Smooth muscle cell (in vitro differentiated cells): ENCODE results near the gene ADGRG1. TPM values are rescaled to one million over a fixed set of nuclear protein-coding genes. Genes with fewer than 3 reads are reported as not detected.

Experiments used
- DNase-seq: peaks from one replicate; lab custom pipeline; 2025; ENCODE audit not compliant: unreplicated experiment; lab: John Stamatoyannopoulos, UW
- H2AFZ ChIP-seq: fragments of 200-600 bp; sonication (generic); 2 replicates; pipeline ENCODE4 v1.6.0; 2016; ENCODE audit warnings: antibody characterized with exemption, low read depth, mild to moderate bottlenecking
- H3F3A ChIP-seq: fragments of 200-600 bp; sonication (generic); 2 replicates; pipeline ENCODE4 v1.6.0; 2017; ENCODE audit warnings: antibody characterized with exemption, low read depth
- H3K27ac ChIP-seq: fragments of 200-600 bp; sonication (generic); 2 replicates; pipeline ENCODE4 v1.5.1; 2016; ENCODE audit warnings: low read depth, mild to moderate bottlenecking
- H3K27me3 ChIP-seq: fragments of 200-600 bp; sonication (generic); 2 replicates; pipeline ENCODE4 v1.6.1; 2016; ENCODE audit warnings: low read depth, mild to moderate bottlenecking
- H3K36me3 ChIP-seq: fragments of 200-600 bp; sonication (generic); 2 replicates; pipeline ENCODE4 v1.5.1; 2016; ENCODE audit warnings: low read depth
- H3K4me1 ChIP-seq: fragments of 200-600 bp; sonication (generic); 2 replicates; pipeline ENCODE4 v1.5.1; 2016; ENCODE audit warnings: low read depth
- H3K4me2 ChIP-seq: fragments of 200-600 bp; sonication (generic); 2 replicates; pipeline ENCODE4 v1.6.0; 2016; ENCODE audit warnings: mild to moderate bottlenecking
- H3K4me3 ChIP-seq: fragments of 200-600 bp; sonication (generic); 2 replicates; pipeline ENCODE4 v1.5.1; 2016; ENCODE audit warnings: mild to moderate bottlenecking
- H3K79me2 ChIP-seq: fragments of 200-600 bp; sonication (generic); 2 replicates; pipeline ENCODE4 v1.6.0; 2016; ENCODE audit warnings: low read depth, mild to moderate bottlenecking
- H3K9ac ChIP-seq: fragments of 200-600 bp; sonication (generic); 2 replicates; pipeline ENCODE4 v1.6.0; 2016; ENCODE audit warnings: low read depth
- H3K9me3 ChIP-seq: fragments of 200-600 bp; sonication (generic); replicated peaks from 2 replicates; pipeline ENCODE4 v1.5.1; 2016; ENCODE audit warnings: low read depth
- H4K20me1 ChIP-seq: fragments of 200-600 bp; sonication (generic); 2 replicates; pipeline ENCODE4 v1.6.0; 2016; ENCODE audit warnings: low read depth
- WGBS: methylation state at CpG from one replicate; pipeline ENCODE4 v1.1.7; 2016; ENCODE audit warnings: low lambda C conversion rate; 5-methylcytosine and 5-hydroxymethylcytosine counted together
- polyA plus RNA-seq: library from polyadenylated mRNA; unstranded; fragments of >200 nt; fragmentation: Nextera tagmentation; extraction: Ambion mirVana; gene quantifications from 2 replicates; pipeline ENCODE4 v1.2.1, GENCODE V29; 2016
- total RNA-seq: library from RNA; depleted of rRNA; stranded (reverse); fragments of >200 nt; gene quantifications from 2 replicates; pipeline ENCODE4 v1.2.3, GENCODE V29; 2014
- TF ChIP-seq, protein P1 (sequence below): fragments of 200-600 bp; sonication (generic); IDR thresholded peaks from 2 replicates; pipeline ENCODE4 v1.5.1; 2017; ENCODE audit warnings: borderline replicate concordance, mild to moderate bottlenecking, antibody characterized with exemption; ENCODE audit not compliant: insufficient read depth, poor library complexity, severe bottlenecking

Gene ADGRG1
- total and polyA plus RNA-seq, 2 experiments from 2014 or later, result 15.3 to 32.0 TPM

DNA sequence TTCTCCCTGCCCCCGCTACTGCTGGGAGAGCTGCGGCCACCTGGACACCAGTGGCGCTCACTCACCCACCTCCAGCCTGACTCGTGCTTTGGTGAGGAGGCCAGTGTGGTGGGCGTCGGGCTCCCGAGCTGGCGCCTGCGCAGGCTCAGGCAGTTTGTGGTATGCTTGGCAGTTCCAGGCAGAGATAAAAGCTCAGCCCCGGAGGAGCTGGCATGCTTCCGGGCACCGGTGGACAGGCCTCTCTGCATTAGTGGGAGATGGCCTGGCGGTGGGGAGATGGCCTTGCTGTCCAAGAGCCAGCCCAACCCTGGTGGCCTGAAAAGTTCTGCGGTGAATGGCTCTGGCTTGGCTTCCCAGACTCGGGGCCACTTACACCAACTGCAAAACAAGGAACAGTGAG, 4.1 kb downstream of the ADGRG1 start:
- no peaks in the 10 kb centered on the region for H3F3A ChIP-seq
- WGBS, result 84% methylated on average over 15 of the region's 15 CpGs
- H3K4me1 ChIP-seq, result peaks cover 16% of the 10 kb centered on the region
- no peak overlapping the region for H2AFZ ChIP-seq
- H3K9ac ChIP-seq, result no peak overlapping the region
- peaks cover 50% of the 10 kb centered on the region for H4K20me1 ChIP-seq
- H3K4me3 ChIP-seq, result no peak overlapping the region
- H3K9me3 ChIP-seq, result no peaks in the 10 kb centered on the region
- H3K27me3 ChIP-seq, result no peaks in the 10 kb centered on the region
- TF ChIP-seq, protein P1, sequence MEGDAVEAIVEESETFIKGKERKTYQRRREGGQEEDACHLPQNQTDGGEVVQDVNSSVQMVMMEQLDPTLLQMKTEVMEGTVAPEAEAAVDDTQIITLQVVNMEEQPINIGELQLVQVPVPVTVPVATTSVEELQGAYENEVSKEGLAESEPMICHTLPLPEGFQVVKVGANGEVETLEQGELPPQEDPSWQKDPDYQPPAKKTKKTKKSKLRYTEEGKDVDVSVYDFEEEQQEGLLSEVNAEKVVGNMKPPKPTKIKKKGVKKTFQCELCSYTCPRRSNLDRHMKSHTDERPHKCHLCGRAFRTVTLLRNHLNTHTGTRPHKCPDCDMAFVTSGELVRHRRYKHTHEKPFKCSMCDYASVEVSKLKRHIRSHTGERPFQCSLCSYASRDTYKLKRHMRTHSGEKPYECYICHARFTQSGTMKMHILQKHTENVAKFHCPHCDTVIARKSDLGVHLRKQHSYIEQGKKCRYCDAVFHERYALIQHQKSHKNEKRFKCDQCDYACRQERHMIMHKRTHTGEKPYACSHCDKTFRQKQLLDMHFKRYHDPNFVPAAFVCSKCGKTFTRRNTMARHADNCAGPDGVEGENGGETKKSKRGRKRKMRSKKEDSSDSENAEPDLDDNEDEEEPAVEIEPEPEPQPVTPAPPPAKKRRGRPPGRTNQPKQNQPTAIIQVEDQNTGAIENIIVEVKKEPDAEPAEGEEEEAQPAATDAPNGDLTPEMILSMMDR, result no peak
- H3K4me2 ChIP-seq, result no peak overlapping the region
- no peaks in the 10 kb centered on the region for H3K36me3 ChIP-seq
- H3K27ac ChIP-seq, result no peak overlapping the region
- peaks cover 3% of the 10 kb centered on the region for H3K79me2 ChIP-seq
- no peak for DNase-seq

DNA sequence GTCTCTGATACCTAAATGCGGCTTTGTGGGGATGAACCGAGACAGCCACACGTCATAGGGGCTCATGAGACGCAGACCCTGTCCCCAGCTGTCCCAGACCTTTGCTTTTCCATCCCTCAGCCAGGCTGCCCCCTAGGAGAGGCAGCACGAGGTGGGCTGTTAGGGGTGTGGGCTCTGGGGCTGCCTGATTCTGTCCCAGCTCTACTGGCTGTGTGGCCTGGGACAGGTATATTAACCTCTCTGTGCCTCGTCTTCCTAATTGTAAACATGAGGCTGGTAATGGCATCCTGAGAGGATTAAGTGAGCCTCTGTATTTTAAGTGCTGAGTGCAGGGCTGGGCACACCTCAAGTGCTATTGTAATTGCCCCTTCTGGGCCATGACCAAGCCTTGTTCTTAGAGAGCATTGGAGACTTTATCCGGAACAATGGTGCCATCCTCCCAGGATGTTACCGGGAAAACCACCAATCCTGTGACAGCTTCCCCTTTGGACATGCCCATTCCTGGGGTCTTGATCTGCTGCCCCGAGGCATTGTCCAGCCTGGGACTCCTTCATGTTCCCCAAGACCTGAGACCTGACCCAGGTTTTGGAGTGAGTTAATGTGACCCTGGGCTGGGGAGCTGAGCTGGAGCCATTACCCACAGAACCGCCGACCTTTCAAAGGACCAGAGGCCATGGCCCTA, 5.1 kb downstream of the ADGRG1 start:
- DNase-seq, result no peak
- H3K4me2 ChIP-seq, result no peak overlapping the region
- peaks cover 58% of the 10 kb centered on the region for H4K20me1 ChIP-seq
- no peaks in the 10 kb centered on the region for H3K36me3 ChIP-seq
- no peak overlapping the region for H3K9ac ChIP-seq
- no peak overlapping the region for H3K27ac ChIP-seq
- no peaks in the 10 kb centered on the region for H3F3A ChIP-seq
- no peak overlapping the region for H3K4me3 ChIP-seq
- peaks cover 14% of the 10 kb centered on the region for H3K4me1 ChIP-seq
- no peak overlapping the region for H2AFZ ChIP-seq
- TF ChIP-seq, protein P1, result no peak
- H3K79me2 ChIP-seq, result peaks cover 3% of the 10 kb centered on the region
- no peaks in the 10 kb centered on the region for H3K27me3 ChIP-seq
- WGBS, result 93% methylated on average over 11 of the region's 11 CpGs
- no peaks in the 10 kb centered on the region for H3K9me3 ChIP-seq

DNA sequence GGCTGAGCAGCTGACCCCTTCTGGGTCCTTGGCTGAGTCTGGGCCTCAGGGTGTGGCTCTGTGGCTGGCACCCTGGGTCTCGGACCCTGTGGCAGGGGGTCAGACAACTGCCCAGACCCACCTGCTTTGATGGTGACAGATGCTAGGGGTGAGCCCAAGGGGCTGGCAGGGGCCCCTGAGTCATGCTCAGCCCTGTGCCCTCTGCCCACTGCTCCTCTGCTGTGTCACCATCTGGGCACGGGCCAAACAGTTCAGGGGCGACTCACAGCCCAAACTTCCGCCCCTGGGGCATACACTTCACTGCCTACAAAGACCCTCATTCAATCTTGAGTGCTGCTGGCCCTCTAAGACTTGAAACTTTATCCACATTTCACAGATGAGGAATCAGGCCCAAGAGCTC, 5.7 kb downstream of the ADGRG1 start:
- no peaks in the 10 kb centered on the region for H3K9me3 ChIP-seq
- WGBS, result 71% methylated on average over 4 of the region's 4 CpGs
- no peaks in the 10 kb centered on the region for H3F3A ChIP-seq
- no peak overlapping the region for H3K4me2 ChIP-seq
- H3K27ac ChIP-seq, result no peak overlapping the region
- no peak overlapping the region for H3K9ac ChIP-seq
- H3K36me3 ChIP-seq, result no peaks in the 10 kb centered on the region
- H3K27me3 ChIP-seq, result no peaks in the 10 kb centered on the region
- peaks cover 3% of the 10 kb centered on the region for H3K79me2 ChIP-seq
- no peak for DNase-seq
- H2AFZ ChIP-seq, result no peak overlapping the region
- no peak overlapping the region for H3K4me3 ChIP-seq
- peaks cover 14% of the 10 kb centered on the region for H3K4me1 ChIP-seq
- TF ChIP-seq, protein P1, result no peak
- peaks cover 58% of the 10 kb centered on the region for H4K20me1 ChIP-seq
